ENCODE measurements around the gene MAPK1. TPM values are rescaled to one million over a fixed set of nuclear protein-coding genes. Genes with fewer than 3 reads are reported as not detected.
"Not testable (repeated sequence)": the region's sequence is repeated elsewhere in the genome, so short reads cannot be mapped to it uniquely, and the experiment has no call there.

MAPK1 gene
- total RNA-seq, 2 experiments from 2014 or later = 39.4 to 44.0 TPM

- H3K36me3 ChIP-seq (ENCODE audit: insufficient read depth, low read length); H3K27me3 ChIP-seq (ENCODE audit: control insufficient read depth in 1 of 2, insufficient read depth in 2 of 2, low read length in 2 of 2); H3K27me3 Mint-ChIP-seq; H3K4me1 ChIP-seq (ENCODE audit: insufficient read depth, low read length); H3K27ac ChIP-seq (ENCODE audit: low read depth in 1 of 2, low read length in 2 of 2); intact Hi-C loops (cut with DNase I, micrococcal nuclease); H3K4me3 Mint-ChIP-seq; H3K9me3 Mint-ChIP-seq; ATAC-seq (ENCODE audit: poor library complexity); H3K4me1 Mint-ChIP-seq (ENCODE audit: low read depth); H3K9me3 ChIP-seq (ENCODE audit: control insufficient read depth in 1 of 2, insufficient read depth in 1 of 2, low read length in 2 of 2); DNase-seq; H3K4me3 ChIP-seq (ENCODE audit: low read length); POLR2A ChIA-PET; H3K36me3 Mint-ChIP-seq (ENCODE audit: low read depth); H3K27ac Mint-ChIP-seq; CTCF ChIA-PET: not testable (repeated sequence)
These were observed 42.9 kb upstream of the MAPK1 start for GRCh38 chr22:21910367-21910766.

DNA sequence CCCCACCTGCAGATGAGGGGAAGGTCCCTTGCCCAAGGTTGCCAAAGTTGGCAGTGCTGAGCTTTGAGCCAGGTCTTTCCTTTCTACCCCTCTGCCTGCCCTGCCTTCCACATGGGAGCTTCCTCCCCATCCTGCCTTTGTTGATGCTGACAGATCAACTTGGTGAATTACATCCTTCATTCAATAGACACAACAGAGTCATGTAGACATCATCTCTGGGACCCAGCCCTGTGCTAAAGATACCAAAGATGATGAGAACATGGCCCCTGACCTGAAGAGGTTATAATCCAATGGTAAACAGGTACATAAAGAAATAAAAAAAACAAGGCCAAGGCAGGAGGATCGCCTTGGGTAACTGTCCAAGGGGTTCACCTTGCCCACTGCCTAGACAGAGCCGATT lies 42.4 kb upstream of the MAPK1 start:
- Histone ChIP-seq H3K27me3 (ENCODE audit: control insufficient read depth in 1 of 2, insufficient read depth in 2 of 2, low read length in 2 of 2) (no peaks in the 10 kb centered on the region), H3K4me1 (ENCODE audit: insufficient read depth, low read length) (no peaks in the 10 kb centered on the region), H3K36me3 (ENCODE audit: insufficient read depth, low read length) (no peaks in the 10 kb centered on the region), H3K27ac (ENCODE audit: low read depth in 1 of 2, low read length in 2 of 2) (no peak overlapping the region), H3K4me3 (ENCODE audit: low read length) (no peak overlapping the region), H3K9me3 (ENCODE audit: control insufficient read depth in 1 of 2, insufficient read depth in 1 of 2, low read length in 2 of 2) (no peaks in the 10 kb centered on the region)
- no peak for ATAC-seq (ENCODE audit: poor library complexity)
- no peaks in the 10 kb centered on the region for H3K9me3 Mint-ChIP-seq
- H3K4me3 Mint-ChIP-seq = no peak overlapping the region
- CTCF ChIA-PET = no interaction called here
- no peaks in the 10 kb centered on the region for H3K4me1 Mint-ChIP-seq (ENCODE audit: low read depth)
- POLR2A ChIA-PET = no interaction called here
- TF ChIP-seq CTCF (IDR thresholded peaks at IDR 0.05) = no peak
- no peaks in the 10 kb centered on the region for H3K36me3 Mint-ChIP-seq (ENCODE audit: low read depth)
- no peaks in the 10 kb centered on the region for H3K27me3 Mint-ChIP-seq
- intact Hi-C loops (cut with DNase I, micrococcal nuclease) = no loop called here
- DNase-seq = no peak
- H3K27ac Mint-ChIP-seq = no peak overlapping the region

GRCh38 chr22:21907638-21908522 lies 40.4 kb upstream of the MAPK1 start:
- Histone ChIP-seq H3K36me3 (ENCODE audit: insufficient read depth, low read length) (no peaks in the 10 kb centered on the region), H3K9me3 (ENCODE audit: control insufficient read depth in 1 of 2, insufficient read depth in 1 of 2, low read length in 2 of 2) (no peaks in the 10 kb centered on the region), H3K27me3 (ENCODE audit: control insufficient read depth in 1 of 2, insufficient read depth in 2 of 2, low read length in 2 of 2) (no peaks in the 10 kb centered on the region), H3K4me1 (ENCODE audit: insufficient read depth, low read length) (no peaks in the 10 kb centered on the region), H3K27ac (ENCODE audit: low read depth in 1 of 2, low read length in 2 of 2) (no peak overlapping the region), H3K4me3 (ENCODE audit: low read length) (no peak overlapping the region)
- no peaks in the 10 kb centered on the region for H3K9me3 Mint-ChIP-seq
- no peak for DNase-seq
- no peaks in the 10 kb centered on the region for H3K36me3 Mint-ChIP-seq (ENCODE audit: low read depth)
- no peak overlapping the region for H3K4me3 Mint-ChIP-seq
- no peak for TF ChIP-seq CTCF (IDR thresholded peaks at IDR 0.05)
- no peaks in the 10 kb centered on the region for H3K27me3 Mint-ChIP-seq
- intact Hi-C loops (cut with DNase I, micrococcal nuclease) = no loop called here
- ChIA-PET POLR2A (no interaction called here), CTCF (interaction anchor here (1.4 kb wide), 1 partner anchor 10 kb away, joined by 3 read pairs; no protein-coding TSS in a partner anchor)
- no peak for ATAC-seq (ENCODE audit: poor library complexity)
- no peaks in the 10 kb centered on the region for H3K4me1 Mint-ChIP-seq (ENCODE audit: low read depth)
- H3K27ac Mint-ChIP-seq = no peak overlapping the region

GRCh38 chr22:21905234-21905633 lies 37.8 kb upstream of the MAPK1 start:
- H3K4me1 ChIP-seq (ENCODE audit: insufficient read depth, low read length); H3K27me3 ChIP-seq (ENCODE audit: control insufficient read depth in 1 of 2, insufficient read depth in 2 of 2, low read length in 2 of 2); H3K4me1 Mint-ChIP-seq (ENCODE audit: low read depth); H3K27ac ChIP-seq (ENCODE audit: low read depth in 1 of 2, low read length in 2 of 2); CTCF ChIA-PET; H3K36me3 Mint-ChIP-seq (ENCODE audit: low read depth); H3K36me3 ChIP-seq (ENCODE audit: insufficient read depth, low read length); DNase-seq; H3K4me3 Mint-ChIP-seq; H3K27ac Mint-ChIP-seq; H3K4me3 ChIP-seq (ENCODE audit: low read length); POLR2A ChIA-PET; intact Hi-C loops (cut with DNase I, micrococcal nuclease); H3K9me3 ChIP-seq (ENCODE audit: control insufficient read depth in 1 of 2, insufficient read depth in 1 of 2, low read length in 2 of 2); H3K9me3 Mint-ChIP-seq; ATAC-seq (ENCODE audit: poor library complexity); H3K27me3 Mint-ChIP-seq: not testable (repeated sequence)
